Fibroblast of upper back skin (primary cell): ENCODE measurements around the gene SH2D3C.

ENCODE experiments used
- DNase-seq: peaks from one replicate; pipeline ENCODE4 v3.0.0-alpha.2; 2013

Gene SH2D3C, protein sequence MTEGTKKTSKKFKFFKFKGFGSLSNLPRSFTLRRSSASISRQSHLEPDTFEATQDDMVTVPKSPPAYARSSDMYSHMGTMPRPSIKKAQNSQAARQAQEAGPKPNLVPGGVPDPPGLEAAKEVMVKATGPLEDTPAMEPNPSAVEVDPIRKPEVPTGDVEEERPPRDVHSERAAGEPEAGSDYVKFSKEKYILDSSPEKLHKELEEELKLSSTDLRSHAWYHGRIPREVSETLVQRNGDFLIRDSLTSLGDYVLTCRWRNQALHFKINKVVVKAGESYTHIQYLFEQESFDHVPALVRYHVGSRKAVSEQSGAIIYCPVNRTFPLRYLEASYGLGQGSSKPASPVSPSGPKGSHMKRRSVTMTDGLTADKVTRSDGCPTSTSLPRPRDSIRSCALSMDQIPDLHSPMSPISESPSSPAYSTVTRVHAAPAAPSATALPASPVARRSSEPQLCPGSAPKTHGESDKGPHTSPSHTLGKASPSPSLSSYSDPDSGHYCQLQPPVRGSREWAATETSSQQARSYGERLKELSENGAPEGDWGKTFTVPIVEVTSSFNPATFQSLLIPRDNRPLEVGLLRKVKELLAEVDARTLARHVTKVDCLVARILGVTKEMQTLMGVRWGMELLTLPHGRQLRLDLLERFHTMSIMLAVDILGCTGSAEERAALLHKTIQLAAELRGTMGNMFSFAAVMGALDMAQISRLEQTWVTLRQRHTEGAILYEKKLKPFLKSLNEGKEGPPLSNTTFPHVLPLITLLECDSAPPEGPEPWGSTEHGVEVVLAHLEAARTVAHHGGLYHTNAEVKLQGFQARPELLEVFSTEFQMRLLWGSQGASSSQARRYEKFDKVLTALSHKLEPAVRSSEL

DNA sequence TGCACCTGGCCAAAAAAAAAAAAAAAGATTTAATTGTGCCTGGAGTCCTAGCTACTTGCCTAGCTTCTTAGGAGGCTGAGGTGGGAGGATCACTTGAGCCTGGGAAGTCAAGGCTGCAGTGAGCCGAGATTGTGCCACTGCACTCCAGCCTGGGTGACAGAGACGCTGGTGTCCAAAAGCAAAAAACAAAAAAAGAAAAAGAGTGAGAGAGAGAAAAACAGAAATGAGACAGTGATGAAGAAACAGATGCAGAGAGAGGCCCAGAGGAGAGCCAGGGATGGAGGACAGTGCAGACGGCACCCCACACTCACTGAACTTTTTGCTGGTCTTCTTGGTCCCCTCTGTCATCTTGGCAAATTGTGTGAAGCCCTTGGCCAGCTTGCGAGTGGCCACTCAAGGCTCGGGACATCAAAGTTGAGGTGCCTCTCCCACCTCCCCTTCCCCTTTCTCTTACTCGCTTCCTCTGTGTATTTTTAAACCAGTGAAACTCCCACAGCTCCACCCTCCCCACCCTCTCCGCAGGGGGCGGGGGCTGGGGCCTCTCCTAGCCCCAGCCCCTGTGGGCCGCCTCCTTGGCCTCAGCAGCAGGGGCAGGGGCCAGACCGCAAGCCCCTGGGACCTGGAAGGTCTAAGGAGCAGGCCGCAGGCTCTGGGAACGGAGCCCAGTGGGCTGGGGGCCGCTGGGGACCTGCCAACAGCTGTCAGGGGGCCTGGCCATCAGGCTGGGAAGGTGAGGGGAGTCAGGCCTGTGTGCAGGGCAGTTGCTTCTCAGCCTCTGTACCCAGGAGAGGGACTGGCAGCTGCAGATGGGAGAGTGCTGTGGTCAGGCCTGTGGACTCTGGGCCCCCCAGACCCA, at the start of gene SH2D3C:
Gene SH2D3C, minus strand, starts transcription at position 387 of the 856 bp plus-strand sequence. Its CDS starts 39 bp downstream, at position 348.
- DNase-seq, result no peak

DNA sequence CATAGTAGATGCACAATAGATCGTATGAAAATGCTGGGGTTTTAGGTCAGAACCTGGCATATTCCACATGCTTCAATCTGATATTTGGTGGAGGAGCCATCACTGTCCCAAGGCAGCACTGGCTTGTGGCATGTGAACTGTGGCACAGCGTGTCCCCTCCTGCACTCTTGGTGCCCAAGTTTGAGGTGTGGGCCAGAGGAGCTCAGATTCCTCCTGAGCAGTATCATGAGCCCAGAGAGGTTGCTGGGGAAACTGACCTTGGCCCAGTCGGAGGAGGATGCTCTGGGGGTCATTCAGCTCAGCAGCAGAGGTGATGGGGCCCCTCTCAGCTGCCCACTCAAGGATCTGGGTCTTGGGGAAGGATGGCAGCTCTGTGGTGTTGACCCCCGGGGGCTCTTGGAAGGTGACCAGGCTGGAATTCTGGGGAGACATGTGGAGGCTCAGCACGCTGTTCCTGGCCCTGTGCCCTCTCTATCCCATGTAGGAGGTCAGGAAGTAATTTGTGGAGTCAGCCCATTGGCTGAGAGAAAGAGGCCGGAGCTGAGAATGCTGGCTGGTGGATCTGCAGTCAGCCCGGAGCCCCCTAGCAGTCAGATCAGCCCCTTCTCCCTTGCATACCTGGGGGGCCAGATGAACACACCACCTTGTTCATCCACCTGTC, 47.9 kb upstream of the SH2D3C start:
- no peak for DNase-seq

DNA sequence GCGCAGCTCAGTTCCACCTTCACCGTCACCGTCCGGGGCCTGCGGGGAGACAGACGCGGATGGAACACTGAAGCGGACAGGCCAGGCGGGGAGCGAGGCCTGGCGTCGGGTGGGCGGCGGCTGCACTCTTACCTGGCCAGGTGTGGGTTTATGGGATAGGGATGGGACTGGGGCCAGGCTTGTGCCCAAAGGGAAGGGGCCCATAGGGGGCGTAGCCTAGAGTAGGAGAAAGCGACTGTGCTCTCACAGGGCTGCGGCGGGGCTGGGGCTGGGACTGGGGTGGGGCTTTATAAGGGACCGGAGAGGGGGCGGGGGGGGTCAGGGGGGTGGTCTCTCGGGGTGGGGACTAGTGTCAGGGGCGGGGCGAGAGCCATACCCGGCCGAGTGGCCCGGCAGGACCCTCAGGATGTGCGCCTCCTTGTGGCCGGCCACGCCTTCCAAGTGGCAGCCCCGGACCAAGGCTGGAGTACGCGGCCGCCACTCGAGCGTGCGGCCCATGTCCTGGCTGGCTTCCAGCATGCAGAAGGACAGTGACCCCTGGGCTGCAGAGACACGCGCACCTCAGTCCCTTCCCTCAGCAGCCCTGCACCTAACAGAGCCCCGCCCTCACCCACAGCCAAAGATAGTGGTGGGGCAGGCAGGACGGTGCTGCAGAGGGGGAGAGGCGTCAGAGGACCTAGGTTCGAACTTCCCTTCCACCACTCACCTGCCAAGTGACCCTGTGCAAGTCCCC, 47.0 kb upstream of the SH2D3C start:
- no peak for DNase-seq

DNA sequence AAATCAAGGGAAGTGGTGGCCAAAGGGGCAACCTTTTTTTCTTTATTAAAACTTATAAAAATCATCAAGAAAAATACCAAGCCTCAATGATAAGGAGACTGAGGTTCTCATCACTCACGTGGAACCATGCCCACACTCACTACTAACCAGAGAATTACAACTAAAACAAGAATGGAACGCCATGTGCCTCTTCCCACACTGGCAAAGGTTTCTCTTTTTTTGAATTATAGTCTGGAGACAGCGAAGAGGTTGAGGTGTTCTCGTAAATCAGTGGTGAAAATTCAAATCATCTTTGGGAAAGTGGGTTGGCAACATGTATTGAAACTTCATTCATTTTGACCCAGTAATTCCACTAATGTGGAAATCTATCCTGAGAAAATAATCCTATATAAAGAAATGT, 43.6 kb upstream of the SH2D3C start:
- no peak for DNase-seq

DNA sequence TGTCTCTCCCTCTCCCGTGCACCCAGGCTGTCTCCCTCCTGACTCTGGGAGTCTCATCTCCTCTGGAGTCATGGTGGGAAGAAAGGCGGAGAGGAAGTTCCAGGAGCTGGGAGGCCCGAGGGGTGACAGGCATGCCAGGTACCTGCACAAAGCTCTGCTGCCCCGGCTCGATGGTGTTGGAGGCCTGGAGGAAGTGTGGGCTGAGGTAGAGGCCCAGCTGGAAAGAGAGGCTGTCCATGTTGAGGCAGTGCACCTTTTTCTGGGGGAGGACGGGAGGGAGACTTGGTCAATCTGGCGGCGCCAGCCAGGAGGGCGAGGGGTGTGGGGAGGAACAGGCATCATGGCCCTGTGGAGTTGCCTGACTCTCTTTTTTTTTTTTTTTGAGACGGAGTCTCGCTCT, 40.1 kb upstream of the SH2D3C start:
- DNase-seq, result no peak

DNA sequence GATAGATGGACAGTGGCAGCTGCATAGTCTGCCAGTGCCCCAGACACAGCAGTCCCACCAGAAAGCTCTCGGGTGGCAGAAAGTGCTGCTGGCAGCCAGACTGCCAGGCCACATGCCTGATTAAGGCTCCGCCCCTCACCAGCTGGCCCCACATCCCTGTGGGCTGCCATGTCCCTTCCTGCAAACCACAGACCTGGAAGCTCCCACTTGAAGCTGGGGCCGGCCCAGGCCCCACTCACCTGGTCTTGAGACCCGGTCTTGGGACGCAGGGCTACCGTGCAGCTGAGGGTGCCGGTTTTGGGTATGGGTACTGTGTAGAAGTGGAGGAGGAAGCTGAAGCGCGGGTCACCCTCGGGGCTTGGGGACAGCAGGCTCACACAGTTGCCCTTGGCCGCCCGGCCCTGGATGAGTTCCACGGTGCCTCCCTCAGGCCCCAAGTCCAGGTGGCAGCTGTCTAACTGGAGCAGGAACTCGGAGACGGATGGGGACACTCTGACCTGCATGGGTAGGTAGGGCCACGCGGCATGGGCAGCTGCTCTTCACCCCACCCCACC, 39.5 kb upstream of the SH2D3C start:
- DNase-seq, result no peak

DNA sequence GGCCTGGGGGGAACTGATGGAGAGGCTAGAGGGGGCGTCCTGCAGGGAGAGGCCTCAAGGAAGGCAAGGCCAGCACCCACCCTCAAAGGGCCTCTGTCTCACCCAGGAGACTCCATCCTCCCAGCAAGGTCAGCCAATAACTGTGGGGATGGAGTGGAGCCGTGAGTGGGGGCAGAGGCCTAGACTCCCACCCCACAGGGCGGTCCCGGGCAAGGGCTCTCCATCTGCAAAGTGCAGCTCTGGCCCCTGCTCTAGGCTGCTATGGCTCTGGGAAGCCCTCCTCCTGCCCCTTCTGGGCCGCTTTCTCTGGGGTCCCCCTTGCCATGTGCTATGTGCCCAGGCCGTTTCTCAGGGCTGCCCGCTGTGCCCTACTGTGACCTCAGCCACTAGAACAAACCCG, 38.3 kb upstream of the SH2D3C start:
- DNase-seq, result no peak

DNA sequence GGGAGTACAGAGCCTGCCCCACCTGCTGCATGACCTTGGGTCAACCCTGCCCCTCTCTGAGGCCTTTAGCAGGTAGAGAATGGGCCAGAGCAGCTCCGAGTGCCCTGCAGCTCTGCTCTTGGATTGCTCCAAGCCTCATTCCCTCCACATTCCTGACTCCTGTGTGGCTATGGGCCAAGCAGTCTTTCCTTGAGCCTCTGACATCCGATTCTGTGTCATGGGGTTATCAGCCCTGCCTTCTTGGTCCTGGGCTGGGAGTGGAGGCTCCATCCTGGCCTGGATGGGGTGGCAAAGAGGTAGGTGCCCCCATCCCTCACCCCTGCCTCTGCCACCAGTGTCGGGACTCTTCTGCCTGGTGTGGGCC, 37.9 kb upstream of the SH2D3C start:
- DNase-seq, result no peak

DNA sequence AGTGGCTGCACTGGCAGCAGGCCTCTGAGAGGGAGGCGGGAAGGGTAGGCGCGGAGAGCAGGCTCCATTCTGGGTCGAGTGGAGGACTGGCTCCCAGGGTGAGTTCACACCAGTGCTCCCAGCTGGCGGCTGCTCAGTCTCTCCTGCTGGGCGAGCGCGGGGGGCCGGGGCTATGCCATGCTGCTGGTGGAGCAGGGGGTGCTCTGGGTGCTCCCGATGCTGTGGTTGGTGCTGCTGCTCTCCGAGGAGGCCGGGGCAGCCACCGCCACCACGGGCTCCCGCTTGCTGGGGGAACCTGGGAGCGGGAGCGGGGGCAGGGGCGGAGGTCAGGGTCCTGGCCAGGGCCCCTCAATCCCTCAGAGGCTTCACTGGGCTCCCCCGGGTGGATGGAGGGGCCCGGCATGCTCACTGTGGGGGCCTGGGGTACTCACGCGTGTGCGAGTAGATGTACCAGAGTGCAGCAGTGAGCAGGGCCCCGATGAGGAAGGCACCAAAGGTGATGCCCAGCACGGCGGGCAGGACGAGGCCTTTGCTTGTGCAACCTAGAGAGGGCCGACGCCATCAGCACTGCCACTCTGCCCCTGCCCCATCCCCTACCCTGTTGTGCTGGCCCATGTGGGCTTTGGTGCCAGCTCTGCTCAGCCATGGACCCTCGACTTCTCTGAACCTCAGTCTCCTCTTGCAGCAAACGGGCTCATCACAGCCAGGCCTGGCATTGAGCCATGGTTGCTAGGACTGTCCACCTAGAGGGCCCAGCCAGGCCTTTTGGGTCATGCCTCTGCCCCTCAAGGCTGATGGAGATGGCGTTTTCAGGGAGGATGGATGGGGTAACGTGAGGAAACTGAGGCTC, 37.3 kb upstream of the SH2D3C start:
- DNase-seq, result no peak

DNA sequence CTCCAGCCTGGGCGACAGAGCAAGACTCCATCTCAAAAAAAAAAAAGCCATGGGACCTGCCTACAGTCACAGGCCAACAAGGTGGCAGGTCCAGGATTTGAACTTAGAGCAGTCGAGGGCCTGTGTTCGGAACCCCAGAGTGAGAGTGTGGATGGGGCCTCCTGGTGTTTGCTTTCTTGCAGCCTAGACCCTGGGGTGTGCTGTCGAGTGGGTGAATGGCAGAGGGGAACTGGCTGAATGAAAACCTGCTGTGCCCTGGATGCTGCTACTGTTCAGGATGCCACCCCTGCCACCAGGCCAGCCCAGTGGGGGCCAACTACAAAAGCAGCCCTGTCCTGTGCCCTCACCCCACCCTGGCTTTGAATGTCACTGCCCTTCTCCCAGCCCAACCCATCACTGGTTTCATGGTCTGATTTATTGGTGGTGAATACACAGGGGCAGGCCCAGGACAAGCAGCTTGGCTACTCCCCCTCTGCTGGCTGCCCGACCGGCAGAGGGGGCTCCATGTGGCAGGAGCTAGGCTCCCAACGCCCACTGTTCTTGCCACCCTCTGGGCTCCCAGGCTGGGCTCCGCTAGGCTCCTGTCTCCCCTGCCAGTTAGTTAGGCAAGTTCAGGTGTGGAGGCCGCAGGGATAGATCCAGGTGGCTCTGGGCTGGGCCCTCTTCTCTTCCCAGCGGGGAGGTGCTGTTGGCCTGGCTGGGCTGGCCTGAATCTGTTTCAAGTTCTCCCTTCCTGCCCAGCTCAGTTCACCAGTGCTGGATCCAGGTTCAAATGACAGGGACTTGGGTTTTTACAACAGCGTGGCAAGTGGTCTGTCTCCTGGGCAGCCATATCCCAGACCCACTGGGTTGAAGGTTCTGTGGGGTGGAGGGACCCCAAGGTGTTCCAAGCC, 36.4 kb upstream of the SH2D3C start:
- DNase-seq, result no peak

DNA sequence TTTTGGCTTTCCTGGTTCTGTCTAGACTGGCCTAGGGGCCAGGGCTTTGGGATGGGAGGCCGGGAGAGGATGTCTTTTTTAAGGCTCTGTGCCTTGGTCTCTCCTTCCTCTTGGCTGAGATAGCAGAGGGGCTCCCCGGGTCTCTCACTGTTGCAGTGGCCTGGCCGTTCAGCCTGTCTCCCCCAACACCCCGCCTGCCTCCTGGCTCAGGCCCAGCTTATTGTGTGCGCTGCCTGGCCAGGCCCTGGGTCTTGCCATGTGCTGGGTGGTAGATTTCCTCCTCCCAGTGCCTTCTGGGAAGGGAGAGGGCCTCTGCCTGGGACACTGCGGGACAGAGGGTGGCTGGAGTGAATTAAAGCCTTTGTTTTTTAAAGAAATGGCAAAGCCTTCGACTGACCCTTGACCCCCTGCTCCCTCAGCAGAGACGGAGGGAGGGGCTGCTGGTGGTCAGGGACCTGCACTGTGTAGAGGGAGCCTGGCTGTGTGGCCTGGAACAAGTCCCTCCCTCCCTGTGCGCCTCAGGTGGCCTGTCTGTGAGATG, 35.3 kb upstream of the SH2D3C start:
- no peak for DNase-seq

DNA sequence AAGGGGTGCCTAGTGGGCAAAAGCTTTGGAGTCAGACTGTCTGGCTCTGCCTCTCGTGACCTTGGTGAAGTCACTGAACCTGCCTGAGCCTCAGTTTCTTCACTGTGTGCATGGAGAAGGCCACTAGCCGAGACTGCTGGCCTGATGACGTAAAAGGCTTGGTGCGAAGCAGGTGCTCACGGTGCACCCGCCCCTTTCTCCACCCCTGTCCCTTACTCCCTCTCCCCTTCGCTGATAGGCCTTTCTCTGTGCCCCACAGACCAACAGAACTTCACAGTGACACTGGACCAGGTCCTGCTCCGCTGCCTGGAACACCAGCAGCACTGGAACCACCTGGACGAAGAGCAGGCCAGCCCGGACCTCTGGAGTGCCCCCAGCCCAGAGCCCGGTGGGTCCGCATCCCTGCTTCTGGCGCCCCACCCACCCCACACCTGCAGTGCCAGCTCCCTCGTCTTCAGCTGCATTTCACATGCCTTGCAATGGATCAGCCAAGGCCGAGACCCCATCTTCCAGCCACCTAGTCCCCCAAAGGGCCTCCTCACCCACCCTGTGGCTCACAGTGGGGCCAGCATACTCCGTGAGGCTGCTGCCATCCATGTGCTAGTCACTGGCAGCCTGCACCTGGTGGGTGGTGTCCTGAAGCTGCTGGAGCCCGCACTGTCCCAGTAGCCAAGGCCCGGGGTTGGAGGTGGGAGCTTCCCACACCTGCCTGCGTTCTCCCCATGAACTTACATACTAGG, 34.6 kb upstream of the SH2D3C start:
- no peak for DNase-seq

DNA sequence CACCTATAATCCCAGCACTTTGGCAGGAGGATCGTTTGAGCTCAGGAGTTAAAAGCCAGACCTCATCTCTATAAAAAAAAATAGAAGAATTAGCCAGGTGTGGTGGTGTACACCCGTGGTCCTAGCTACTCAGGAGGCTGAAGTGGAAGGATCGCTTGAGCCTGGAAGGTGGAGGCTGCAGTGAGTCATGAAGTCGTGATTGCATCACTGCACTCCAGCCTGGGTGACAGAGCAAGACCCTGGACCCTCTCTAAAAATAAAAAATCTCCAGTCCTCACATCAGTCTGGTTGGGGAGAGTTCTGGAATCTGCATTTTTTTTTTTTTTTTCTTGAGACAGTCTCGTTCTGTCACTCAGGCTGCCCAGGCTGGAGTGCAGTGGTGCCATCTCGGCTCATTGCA, 33.5 kb upstream of the SH2D3C start:
- DNase-seq, result no peak

DNA sequence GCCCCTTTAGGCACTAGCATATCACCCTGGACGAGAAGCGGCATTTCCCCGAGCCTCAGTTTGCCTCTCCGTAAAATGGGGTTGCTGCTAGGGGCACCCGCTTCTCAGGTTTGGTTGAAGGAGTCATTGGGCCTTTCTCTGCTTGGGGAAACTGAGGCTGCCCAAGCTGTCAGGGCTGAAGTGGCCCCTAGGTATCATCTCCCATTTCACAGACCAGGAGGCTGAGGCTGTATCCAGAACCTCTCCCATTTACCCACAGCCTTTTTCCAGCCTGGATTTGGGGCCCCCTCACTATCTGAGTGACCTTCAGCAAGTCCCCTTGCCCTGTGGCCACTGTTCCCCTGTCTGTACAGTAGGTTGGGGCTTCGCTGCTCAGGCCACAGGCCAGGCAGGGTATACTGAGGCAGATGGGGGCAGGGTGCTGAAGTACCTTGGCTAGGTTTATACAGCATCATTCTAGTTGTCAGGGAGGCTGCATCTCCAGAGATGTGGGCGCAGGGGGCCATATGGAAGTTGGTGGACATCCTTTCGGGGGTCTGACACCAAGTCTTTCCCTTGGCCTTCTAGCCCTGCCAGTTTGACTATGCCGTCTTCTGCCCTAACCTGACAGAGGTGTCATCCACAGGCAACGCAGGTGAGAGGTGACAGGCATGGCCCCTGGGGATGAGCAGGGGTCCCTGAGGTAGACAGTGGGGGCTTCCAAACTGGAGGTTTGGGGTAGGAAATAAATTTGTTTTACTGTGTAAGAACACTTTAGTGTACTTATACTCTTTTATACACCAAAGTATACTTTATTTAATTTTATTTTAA, 32.1 kb upstream of the SH2D3C start:
- no peak for DNase-seq

DNA sequence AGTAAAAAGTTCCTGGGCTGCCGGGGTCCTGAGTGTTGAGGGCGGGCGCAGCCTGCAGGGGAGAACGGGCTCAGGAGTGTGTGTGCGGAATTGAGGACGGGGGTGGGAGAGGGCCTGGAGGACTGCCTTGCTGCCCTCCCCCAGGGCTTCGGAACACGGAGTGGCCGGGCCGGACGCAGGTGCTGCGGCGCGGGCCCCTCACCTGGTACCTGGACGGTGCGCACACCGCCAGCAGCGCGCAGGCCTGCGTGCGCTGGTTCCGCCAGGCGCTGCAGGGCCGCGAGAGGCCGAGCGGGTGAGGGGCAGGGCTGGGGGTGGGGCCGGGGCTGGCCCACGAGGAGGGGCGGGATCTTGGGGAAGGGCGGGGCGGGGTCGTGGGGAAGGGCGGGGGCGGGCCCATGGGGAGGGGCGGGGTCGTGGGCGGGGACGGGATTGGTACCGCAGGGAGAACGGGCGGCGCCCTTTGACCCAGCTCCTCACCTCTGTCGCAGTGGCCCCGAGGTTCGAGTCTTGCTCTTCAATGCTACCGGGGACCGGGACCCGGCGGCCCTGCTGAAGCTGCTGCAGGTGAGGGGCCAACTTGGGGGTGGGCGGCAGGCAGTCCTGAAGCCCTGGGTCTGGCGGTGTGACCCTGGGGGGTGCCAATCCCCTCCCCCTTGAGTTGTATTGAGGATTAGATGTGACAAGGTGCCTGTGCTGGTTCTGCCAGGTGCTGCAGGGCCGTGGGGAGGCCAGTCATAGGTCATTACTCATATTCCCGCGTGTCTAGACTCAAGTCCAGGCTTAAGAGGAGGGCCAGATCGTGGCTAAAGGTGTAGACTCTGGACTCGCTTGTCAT, 31.3 kb upstream of the SH2D3C start:
- no peak for DNase-seq

DNA sequence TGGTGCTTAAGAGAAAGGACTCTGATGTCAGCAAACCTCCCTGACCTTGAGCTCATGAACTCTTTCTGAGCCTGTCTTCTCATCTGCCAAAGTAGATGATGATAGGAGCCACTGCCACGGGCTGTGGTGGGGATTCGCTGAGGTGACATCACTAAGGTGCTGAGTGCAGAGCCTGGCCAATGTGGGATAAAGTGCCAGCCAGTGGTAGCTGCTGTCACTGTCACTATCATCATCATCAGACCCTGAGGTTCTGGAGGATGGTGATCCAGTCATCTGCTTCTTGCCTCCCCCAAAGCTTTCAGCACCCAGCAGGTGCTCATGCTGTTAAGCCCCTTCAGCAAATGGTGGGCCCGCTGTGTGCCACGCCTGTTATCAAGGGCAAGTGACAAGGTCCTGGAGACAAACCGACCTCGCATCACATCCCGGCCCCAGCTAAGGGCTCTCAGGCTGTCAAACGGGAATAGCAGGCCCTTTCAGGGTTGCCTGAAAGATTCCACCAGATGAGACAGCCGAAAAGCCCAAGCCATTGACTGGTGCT, 30.6 kb upstream of the SH2D3C start:
- DNase-seq, result no peak
